HEK293 (cell line): ENCODE results near the gene PAQR8.

ENCODE experiments used
- CTCF ChIA-PET: fragments of 350-600 bp; formaldehyde crosslinking; extraction: SDS; loops from one replicate; lab custom pipeline; 2021; ENCODE audit warnings: antibody characterized with exemption; lab: Yijun Ruan, JAX
- POLR2A ChIA-PET: fragments of 300-600 bp; formaldehyde crosslinking; extraction: SDS; loops from one replicate; lab custom pipeline; 2020; ENCODE audit warnings: antibody characterized with exemption, inconsistent platforms; lab: Yijun Ruan, JAX
- H3K27ac ChIP-seq: fragments of 200-500 bp; sonication (Bioruptor generic); 2 replicates; pipeline ENCODE4 v1.5.1; 2014; ENCODE audit warnings: low read depth, low read length, control low read depth, inconsistent platforms; ENCODE audit errors: extremely low read depth
- H3K36me3 ChIP-seq, 2 experiments: fragments of 200-500 bp in 1 of 2; sonication (Bioruptor generic) in 1 of 2; 1 replicate in 1 of 2; 2 replicates in 1 of 2; pipeline ENCODE4 v1.5.1; 2014 to 2017; ENCODE audit warnings: inconsistent platforms in 2 of 2, low read length in 2 of 2; ENCODE audit not compliant: control insufficient read depth in 2 of 2, insufficient read depth in 1 of 2
- H3K4me1 ChIP-seq: fragments of 200-500 bp; sonication (Bioruptor generic); 2 replicates; pipeline ENCODE4 v1.5.1; 2014; ENCODE audit warnings: mild to moderate bottlenecking, low read length, inconsistent platforms; ENCODE audit not compliant: control insufficient read depth, insufficient read depth
- H3K4me3 ChIP-seq: 2 replicates; pipeline ENCODE4 v1.5.1; 2011; ENCODE audit warnings: low read depth, mild to moderate bottlenecking, control low read depth, low read length, moderate library complexity
- H3K9me3 ChIP-seq: fragments of 200-500 bp; sonication (Bioruptor generic); 2 replicates; pipeline ENCODE4 v1.5.1; 2014; ENCODE audit warnings: low read depth, low read length, inconsistent platforms; ENCODE audit not compliant: control insufficient read depth, insufficient read depth
- IKZF3 ChIP-seq: fragments of 450-650 bp; IDR thresholded peaks from 2 replicates; pipeline ENCODE4 v1.5.0; 2018; ENCODE audit warnings: missing biosample characterization, mild to moderate bottlenecking, missing genetic modification characterization, moderate library complexity
- ZBTB7A ChIP-seq: fragments of 450-650 bp; formaldehyde crosslinking; IDR thresholded peaks from 2 replicates; pipeline ENCODE4 v1.5.1; 2016; ENCODE audit warnings: low read depth, missing biosample characterization, missing genetic modification characterization
- ZNF157 ChIP-seq: fragments of 450-650 bp; formaldehyde crosslinking; IDR thresholded peaks from 2 replicates; pipeline ENCODE4 v1.5.1; 2016; ENCODE audit warnings: missing biosample characterization, missing genetic modification characterization
- ZNF354C ChIP-seq: fragments of 450-650 bp; formaldehyde crosslinking; IDR thresholded peaks from 2 replicates; pipeline ENCODE4 v1.5.1; 2016; ENCODE audit warnings: missing biosample characterization, missing genetic modification characterization, low read depth, borderline replicate concordance
- ZNF391 ChIP-seq: fragments of 450-650 bp; formaldehyde crosslinking; IDR thresholded peaks from 2 replicates; pipeline ENCODE4 v1.5.1; 2016; ENCODE audit warnings: low read depth, missing biosample characterization, missing genetic modification characterization, borderline replicate concordance
- ZNF394 ChIP-seq: fragments of 450-650 bp; formaldehyde crosslinking; IDR thresholded peaks from 2 replicates; pipeline ENCODE4 v1.5.1; 2016; ENCODE audit warnings: missing biosample characterization, missing genetic modification characterization, mild to moderate bottlenecking, moderate library complexity, borderline replicate concordance
- ZNF404 ChIP-seq: fragments of 450-650 bp; formaldehyde crosslinking; IDR thresholded peaks from 2 replicates; pipeline ENCODE4 v1.5.1; 2017; ENCODE audit warnings: missing biosample characterization, missing genetic modification characterization
- TF ChIP-seq, protein P1 (sequence below): fragments of 450-650 bp; formaldehyde crosslinking; IDR thresholded peaks from 2 replicates; pipeline ENCODE4 v1.5.1; 2016; ENCODE audit warnings: missing biosample characterization, missing genetic modification characterization
- TF ChIP-seq, protein P2 (sequence below): fragments of 450-650 bp; formaldehyde crosslinking; IDR thresholded peaks from 2 replicates; pipeline ENCODE4 v1.5.1; 2016; ENCODE audit warnings: missing biosample characterization, missing genetic modification characterization
- TF ChIP-seq, protein P3 (sequence below): fragments of 450-650 bp; formaldehyde crosslinking; conservative IDR thresholded peaks from 2 replicates; pipeline ENCODE4 v1.5.1; 2016; ENCODE audit warnings: low read depth, missing biosample characterization, missing genetic modification characterization
- TF ChIP-seq, protein P4 (sequence below): fragments of 450-650 bp; formaldehyde crosslinking; IDR thresholded peaks from 2 replicates; pipeline ENCODE4 v1.5.1; 2016; ENCODE audit warnings: missing biosample characterization, missing genetic modification characterization
- TF ChIP-seq, protein P5 (sequence below): fragments of 450-650 bp; formaldehyde crosslinking; IDR thresholded peaks from 2 replicates; pipeline ENCODE4 v1.5.1; 2016; ENCODE audit warnings: missing biosample characterization, missing genetic modification characterization

Gene PAQR8

DNA sequence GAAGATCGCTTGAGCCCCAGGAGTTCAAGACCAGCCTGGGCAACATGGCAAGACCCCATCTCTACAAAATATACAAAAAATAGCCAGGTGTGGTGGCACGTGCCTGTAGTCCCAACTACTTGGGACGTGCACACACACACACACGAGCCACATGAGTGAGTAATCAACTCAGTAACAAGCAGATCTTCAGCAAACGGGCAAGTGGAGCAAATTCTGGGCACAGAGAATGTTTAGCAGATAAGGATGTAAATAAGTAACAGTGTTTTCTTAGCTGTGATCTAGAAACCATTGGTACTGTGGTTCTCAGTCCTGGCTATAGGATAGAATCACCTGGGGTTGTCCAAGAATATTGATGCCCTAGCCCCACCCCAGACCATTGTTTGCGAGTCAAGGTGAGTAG lies 6.1 kb downstream of the PAQR8 start:
- POLR2A ChIA-PET = interaction anchor here (0.5 kb wide), 1 partner anchor 49 kb away, joined by 3 read pairs; no protein-coding TSS in a partner anchor
- TF ChIP-seq ZNF157 (no peak), ZNF394 (tag by site-specific recombination) (no peak), ZBTB7A (tag by site-specific recombination) (no peak), ZNF404 (no peak), ZNF391 (no peak), ZNF354C (no peak), IKZF3 (tag by site-specific recombination) (no peak)
- TF ChIP-seq, protein P1, sequence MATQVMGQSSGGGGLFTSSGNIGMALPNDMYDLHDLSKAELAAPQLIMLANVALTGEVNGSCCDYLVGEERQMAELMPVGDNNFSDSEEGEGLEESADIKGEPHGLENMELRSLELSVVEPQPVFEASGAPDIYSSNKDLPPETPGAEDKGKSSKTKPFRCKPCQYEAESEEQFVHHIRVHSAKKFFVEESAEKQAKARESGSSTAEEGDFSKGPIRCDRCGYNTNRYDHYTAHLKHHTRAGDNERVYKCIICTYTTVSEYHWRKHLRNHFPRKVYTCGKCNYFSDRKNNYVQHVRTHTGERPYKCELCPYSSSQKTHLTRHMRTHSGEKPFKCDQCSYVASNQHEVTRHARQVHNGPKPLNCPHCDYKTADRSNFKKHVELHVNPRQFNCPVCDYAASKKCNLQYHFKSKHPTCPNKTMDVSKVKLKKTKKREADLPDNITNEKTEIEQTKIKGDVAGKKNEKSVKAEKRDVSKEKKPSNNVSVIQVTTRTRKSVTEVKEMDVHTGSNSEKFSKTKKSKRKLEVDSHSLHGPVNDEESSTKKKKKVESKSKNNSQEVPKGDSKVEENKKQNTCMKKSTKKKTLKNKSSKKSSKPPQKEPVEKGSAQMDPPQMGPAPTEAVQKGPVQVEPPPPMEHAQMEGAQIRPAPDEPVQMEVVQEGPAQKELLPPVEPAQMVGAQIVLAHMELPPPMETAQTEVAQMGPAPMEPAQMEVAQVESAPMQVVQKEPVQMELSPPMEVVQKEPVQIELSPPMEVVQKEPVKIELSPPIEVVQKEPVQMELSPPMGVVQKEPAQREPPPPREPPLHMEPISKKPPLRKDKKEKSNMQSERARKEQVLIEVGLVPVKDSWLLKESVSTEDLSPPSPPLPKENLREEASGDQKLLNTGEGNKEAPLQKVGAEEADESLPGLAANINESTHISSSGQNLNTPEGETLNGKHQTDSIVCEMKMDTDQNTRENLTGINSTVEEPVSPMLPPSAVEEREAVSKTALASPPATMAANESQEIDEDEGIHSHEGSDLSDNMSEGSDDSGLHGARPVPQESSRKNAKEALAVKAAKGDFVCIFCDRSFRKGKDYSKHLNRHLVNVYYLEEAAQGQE = no peak
- TF ChIP-seq, protein P2, sequence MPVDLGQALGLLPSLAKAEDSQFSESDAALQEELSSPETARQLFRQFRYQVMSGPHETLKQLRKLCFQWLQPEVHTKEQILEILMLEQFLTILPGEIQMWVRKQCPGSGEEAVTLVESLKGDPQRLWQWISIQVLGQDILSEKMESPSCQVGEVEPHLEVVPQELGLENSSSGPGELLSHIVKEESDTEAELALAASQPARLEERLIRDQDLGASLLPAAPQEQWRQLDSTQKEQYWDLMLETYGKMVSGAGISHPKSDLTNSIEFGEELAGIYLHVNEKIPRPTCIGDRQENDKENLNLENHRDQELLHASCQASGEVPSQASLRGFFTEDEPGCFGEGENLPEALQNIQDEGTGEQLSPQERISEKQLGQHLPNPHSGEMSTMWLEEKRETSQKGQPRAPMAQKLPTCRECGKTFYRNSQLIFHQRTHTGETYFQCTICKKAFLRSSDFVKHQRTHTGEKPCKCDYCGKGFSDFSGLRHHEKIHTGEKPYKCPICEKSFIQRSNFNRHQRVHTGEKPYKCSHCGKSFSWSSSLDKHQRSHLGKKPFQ (tag by site-specific recombination) = no peak
- TF ChIP-seq, protein P3, sequence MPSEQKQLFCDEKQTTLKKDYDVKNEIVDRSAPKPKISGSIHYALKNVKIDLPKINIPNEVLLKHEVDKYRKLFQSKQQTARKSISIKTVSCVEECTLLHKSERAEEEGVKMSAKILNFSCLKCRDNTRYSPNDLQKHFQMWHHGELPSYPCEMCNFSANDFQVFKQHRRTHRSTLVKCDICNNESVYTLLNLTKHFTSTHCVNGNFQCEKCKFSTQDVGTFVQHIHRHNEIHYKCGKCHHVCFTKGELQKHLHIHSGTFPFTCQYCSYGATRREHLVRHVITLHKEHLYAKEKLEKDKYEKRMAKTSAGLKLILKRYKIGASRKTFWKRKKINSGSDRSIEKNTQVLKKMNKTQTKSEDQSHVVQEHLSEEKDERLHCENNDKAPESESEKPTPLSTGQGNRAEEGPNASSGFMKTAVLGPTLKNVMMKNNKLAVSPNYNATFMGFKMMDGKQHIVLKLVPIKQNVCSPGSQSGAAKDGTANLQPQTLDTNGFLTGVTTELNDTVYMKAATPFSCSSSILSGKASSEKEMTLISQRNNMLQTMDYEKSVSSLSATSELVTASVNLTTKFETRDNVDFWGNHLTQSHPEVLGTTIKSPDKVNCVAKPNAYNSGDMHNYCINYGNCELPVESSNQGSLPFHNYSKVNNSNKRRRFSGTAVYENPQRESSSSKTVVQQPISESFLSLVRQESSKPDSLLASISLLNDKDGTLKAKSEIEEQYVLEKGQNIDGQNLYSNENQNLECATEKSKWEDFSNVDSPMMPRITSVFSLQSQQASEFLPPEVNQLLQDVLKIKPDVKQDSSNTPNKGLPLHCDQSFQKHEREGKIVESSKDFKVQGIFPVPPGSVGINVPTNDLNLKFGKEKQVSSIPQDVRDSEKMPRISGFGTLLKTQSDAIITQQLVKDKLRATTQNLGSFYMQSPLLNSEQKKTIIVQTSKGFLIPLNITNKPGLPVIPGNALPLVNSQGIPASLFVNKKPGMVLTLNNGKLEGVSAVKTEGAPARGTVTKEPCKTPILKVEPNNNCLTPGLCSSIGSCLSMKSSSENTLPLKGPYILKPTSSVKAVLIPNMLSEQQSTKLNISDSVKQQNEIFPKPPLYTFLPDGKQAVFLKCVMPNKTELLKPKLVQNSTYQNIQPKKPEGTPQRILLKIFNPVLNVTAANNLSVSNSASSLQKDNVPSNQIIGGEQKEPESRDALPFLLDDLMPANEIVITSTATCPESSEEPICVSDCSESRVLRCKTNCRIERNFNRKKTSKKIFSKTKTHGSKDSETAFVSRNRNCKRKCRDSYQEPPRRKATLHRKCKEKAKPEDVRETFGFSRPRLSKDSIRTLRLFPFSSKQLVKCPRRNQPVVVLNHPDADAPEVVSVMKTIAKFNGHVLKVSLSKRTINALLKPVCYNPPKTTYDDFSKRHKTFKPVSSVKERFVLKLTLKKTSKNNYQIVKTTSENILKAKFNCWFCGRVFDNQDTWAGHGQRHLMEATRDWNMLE (tag by site-specific recombination) = no peak
- TF ChIP-seq, protein P4, sequence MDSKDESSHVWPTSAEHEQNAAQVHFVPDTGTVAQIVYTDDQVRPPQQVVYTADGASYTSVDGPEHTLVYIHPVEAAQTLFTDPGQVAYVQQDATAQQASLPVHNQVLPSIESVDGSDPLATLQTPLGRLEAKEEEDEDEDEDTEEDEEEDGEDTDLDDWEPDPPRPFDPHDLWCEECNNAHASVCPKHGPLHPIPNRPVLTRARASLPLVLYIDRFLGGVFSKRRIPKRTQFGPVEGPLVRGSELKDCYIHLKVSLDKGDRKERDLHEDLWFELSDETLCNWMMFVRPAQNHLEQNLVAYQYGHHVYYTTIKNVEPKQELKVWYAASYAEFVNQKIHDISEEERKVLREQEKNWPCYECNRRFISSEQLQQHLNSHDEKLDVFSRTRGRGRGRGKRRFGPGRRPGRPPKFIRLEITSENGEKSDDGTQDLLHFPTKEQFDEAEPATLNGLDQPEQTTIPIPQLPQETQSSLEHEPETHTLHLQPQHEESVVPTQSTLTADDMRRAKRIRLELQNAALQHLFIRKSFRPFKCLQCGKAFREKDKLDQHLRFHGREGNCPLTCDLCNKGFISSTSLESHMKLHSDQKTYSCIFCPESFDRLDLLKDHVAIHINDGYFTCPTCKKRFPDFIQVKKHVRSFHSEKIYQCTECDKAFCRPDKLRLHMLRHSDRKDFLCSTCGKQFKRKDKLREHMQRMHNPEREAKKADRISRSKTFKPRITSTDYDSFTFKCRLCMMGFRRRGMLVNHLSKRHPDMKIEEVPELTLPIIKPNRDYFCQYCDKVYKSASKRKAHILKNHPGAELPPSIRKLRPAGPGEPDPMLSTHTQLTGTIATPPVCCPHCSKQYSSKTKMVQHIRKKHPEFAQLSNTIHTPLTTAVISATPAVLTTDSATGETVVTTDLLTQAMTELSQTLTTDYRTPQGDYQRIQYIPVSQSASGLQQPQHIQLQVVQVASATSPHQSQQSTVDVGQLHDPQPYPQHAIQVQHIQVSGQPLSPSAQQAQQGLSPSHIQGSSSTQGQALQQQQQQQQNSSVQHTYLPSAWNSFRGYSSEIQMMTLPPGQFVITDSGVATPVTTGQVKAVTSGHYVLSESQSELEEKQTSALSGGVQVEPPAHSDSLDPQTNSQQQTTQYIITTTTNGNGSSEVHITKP (tag by site-specific recombination) = no peak
- TF ChIP-seq, protein P5, sequence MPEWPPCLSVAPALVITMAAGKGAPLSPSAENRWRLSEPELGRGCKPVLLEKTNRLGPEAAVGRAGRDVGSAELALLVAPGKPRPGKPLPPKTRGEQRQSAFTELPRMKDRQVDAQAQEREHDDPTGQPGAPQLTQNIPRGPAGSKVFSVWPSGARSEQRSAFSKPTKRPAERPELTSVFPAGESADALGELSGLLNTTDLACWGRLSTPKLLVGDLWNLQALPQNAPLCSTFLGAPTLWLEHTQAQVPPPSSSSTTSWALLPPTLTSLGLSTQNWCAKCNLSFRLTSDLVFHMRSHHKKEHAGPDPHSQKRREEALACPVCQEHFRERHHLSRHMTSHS (tag by site-specific recombination) = no peak
- TF ChIP-seq, all 188 proteins: peak for 0
- Histone ChIP-seq H3K4me3 (no peak overlapping the region), H3K27ac (no peak overlapping the region), H3K36me3 (peaks cover 0 to 7% of the 10 kb centered on the region in 2 experiments; a peak in 1 of 3 replicates), H3K4me1 (no peaks in the 10 kb centered on the region), H3K9me3 (no peaks in the 10 kb centered on the region)
- CTCF ChIA-PET = interaction anchor here (0.7 to 3.0 kb wide), 3 partner anchors 32 to 85 kb away, joined by 3 to 11 read pairs (median 4); no protein-coding TSS in a partner anchor
